ENCODE data around the gene TOR1A. TPM values are rescaled to one million over a fixed set of nuclear protein-coding genes. Genes with fewer than 3 reads are reported as not detected.
A peak's percentile ranks its signal among the peaks of the same experiment; 100 is the strongest.

The TOR1A gene
- total and polyA plus RNA-seq, 8 donors: 8.9 to 17.5 (median 12.2) TPM

GRCh38 chr9:129858167-129858962 lies 34.4 kb upstream of the TOR1A start:
- H3K36me3 ChIP-seq: peaks cover 0 to 23% (median 0%) of the 10 kb centered on the region in 3 donors
- DNase-seq (no peak), FAIRE-seq (no peak), ATAC-seq (no peak)
- H3K27ac ChIP-seq: no peak overlapping the region
- no peak for TF ChIP-seq CTCF (IDR thresholded peaks at IDR 0.05)
- no peaks in the 10 kb centered on the region for H3K9me3 ChIP-seq
- WGBS, 2 donors: 85% methylated on average over 11 of the region's 11 CpGs
- intact Hi-C loops (cut with DNase I): no loop called here
- H3K4me1 ChIP-seq: no peaks in the 10 kb centered on the region
- no peak overlapping the region for H3K4me3 ChIP-seq
- no peaks in the 10 kb centered on the region for H3K27me3 ChIP-seq

GRCh38 chr9:129857207-129857606 lies 33.3 kb upstream of the TOR1A start:
- whole genome bisulfite sequencing, 2 donors: 86 to 89% methylated on average over 7 of the region's 7 CpGs
- no peak for TF ChIP-seq CTCF (IDR thresholded peaks at IDR 0.05)
- Histone ChIP-seq H3K36me3 (peaks cover 0 to 33% (median 5%) of the 10 kb centered on the region in 3 donors), H3K4me3 (no peak overlapping the region), H3K9me3 (no peaks in the 10 kb centered on the region), H3K4me1 (no peaks in the 10 kb centered on the region), H3K27ac (no peak overlapping the region), H3K27me3 (no peaks in the 10 kb centered on the region)
- ATAC-seq (no peak), DNase-seq (no peak), FAIRE-seq (no peak)
- intact Hi-C loops (cut with DNase I): no loop called here

GRCh38 chr9:129854588-129855110 lies 30.7 kb upstream of the TOR1A start:
- no peak for TF ChIP-seq CTCF (IDR thresholded peaks at IDR 0.05)
- Histone ChIP-seq H3K4me3 (no peak overlapping the region), H3K9me3 (no peaks in the 10 kb centered on the region), H3K4me1 (no peaks in the 10 kb centered on the region), H3K27me3 (no peaks in the 10 kb centered on the region), H3K36me3 (peaks cover 0 to 33% (median 11%) of the 10 kb centered on the region in 3 donors), H3K27ac (no peak overlapping the region)
- no peak for DNase-seq
- ATAC-seq: no peak
- 96 to 97% methylated on average over 4 of the region's 4 CpGs for WGBS, 2 donors
- FAIRE-seq: no peak
- intact Hi-C loops (cut with DNase I): no loop called here

GRCh38 chr9:129853614-129854013 lies 29.7 kb upstream of the TOR1A start:
- Histone ChIP-seq H3K36me3 (peaks cover 0 to 32% (median 11%) of the 10 kb centered on the region in 3 donors), H3K27me3 (no peaks in the 10 kb centered on the region), H3K9me3 (no peaks in the 10 kb centered on the region), H3K27ac (no peak overlapping the region), H3K4me1 (no peaks in the 10 kb centered on the region), H3K4me3 (no peak overlapping the region)
- no peak for DNase-seq
- WGBS, 2 donors: 50% methylated on average over 3 of the region's 3 CpGs
- FAIRE-seq: no peak
- TF ChIP-seq CTCF (IDR thresholded peaks at IDR 0.05): no peak
- no peak for ATAC-seq
- intact Hi-C loops (cut with DNase I): no loop called here

GRCh38 chr9:129852579-129852978 lies 28.6 kb upstream of the TOR1A start:
- Histone ChIP-seq H3K27ac (no peak overlapping the region), H3K36me3 (peaks cover 0 to 27% (median 11%) of the 10 kb centered on the region in 3 donors), H3K4me1 (no peaks in the 10 kb centered on the region), H3K27me3 (no peaks in the 10 kb centered on the region), H3K9me3 (no peaks in the 10 kb centered on the region), H3K4me3 (no peak overlapping the region)
- no peak for FAIRE-seq
- DNase-seq: no peak
- TF ChIP-seq CTCF (IDR thresholded peaks at IDR 0.05): no peak
- peak in 2 of 4 donors; percentile 74 for ATAC-seq
- WGBS, 2 donors: 66 to 69% methylated on average over 5 of the region's 5 CpGs
- intact Hi-C loops (cut with DNase I): no loop called here

Measured in pancreas (tissue), 10 donors.